Immature natural killer cell (primary cell): ENCODE results near the gene MKNK2. TPM values are rescaled to one million over a fixed set of nuclear protein-coding genes. Genes with fewer than 3 reads are reported as not detected.

ENCODE experiments used
- DNase-seq, 3 donors: peaks; one replicate each; pipeline ENCODE4 v3.0.0; 2022; ENCODE audit warnings: mixed read lengths in 1 of 3
- H3K27ac Mint-ChIP-seq, 6 donors: one replicate each; pipeline ENCODE4 v1.8.0; 2020; ENCODE audit warnings: mixed read lengths in 6 of 6, mild to moderate bottlenecking in 5 of 6, inconsistent platforms in 4 of 6, moderate library complexity in 3 of 6
- H3K27me3 Mint-ChIP-seq, 3 donors: one replicate each; pipeline ENCODE4 v1.8.0; 2020 to 2021; ENCODE audit warnings: low read depth in 3 of 3, mild to moderate bottlenecking in 3 of 3, mixed read lengths in 3 of 3, moderate library complexity in 3 of 3, inconsistent platforms in 1 of 3
- H3K36me3 Mint-ChIP-seq, 3 donors: one replicate each; pipeline ENCODE4 v1.8.0; 2020; ENCODE audit warnings: mixed read lengths in 3 of 3, inconsistent platforms in 2 of 3, mild to moderate bottlenecking in 2 of 3
- H3K4me1 Mint-ChIP-seq, 2 donors: one replicate each; pipeline ENCODE4 v1.8.0; 2020; ENCODE audit warnings: inconsistent platforms in 2 of 2, mild to moderate bottlenecking in 2 of 2, mixed read lengths in 2 of 2, moderate library complexity in 1 of 2
- H3K4me3 Mint-ChIP-seq, 5 donors: one replicate each; pipeline ENCODE4 v1.8.0; 2020; ENCODE audit warnings: mild to moderate bottlenecking in 5 of 5, mixed read lengths in 5 of 5, inconsistent platforms in 3 of 5, moderate library complexity in 3 of 5
- H3K9me3 Mint-ChIP-seq, 6 donors: one replicate each; pipeline ENCODE4 v1.8.0; 2020; ENCODE audit warnings: mild to moderate bottlenecking in 6 of 6, mixed read lengths in 6 of 6, inconsistent platforms in 4 of 6, moderate library complexity in 3 of 6
- polyA plus RNA-seq, 3 donors: library from polyadenylated mRNA; unstranded; fragments of 300-500 nt; fragmentation: Illumina TruSeq; gene quantifications; one replicate each; pipeline ENCODE4 v1.2.3, GENCODE V29; 2021

MKNK2 gene
- polyA plus RNA-seq, 3 donors from 2014 or later: 22.7 to 39.2 (median 23.9) TPM

- Mint-ChIP-seq H3K27me3 (no peaks in the 10 kb centered on the region), H3K36me3 (no peaks in the 10 kb centered on the region), H3K9me3 (no peaks in the 10 kb centered on the region), H3K4me1 (peaks cover 15 to 17% of the 10 kb centered on the region in 2 donors), H3K27ac (peak overlapping the region in 1 of 6 donors; percentile 21), H3K4me3 (peak overlapping the region in 1 of 5 donors; percentile 15)
- no peak for DNase-seq
Measured at GRCh38 chr19:2013683-2013961, 37.4 kb downstream of the MKNK2 start.

GRCh38 chr19:2012941-2013682, 37.9 kb downstream of the MKNK2 start:
- Mint-ChIP-seq H3K9me3 (no peaks in the 10 kb centered on the region), H3K36me3 (no peaks in the 10 kb centered on the region), H3K27ac (peak overlapping the region in 2 of 6 donors; percentile 19 to 26), H3K27me3 (no peaks in the 10 kb centered on the region), H3K4me1 (peaks cover 15 to 17% of the 10 kb centered on the region in 2 donors), H3K4me3 (peak overlapping the region in 4 of 5 donors; percentile 41 to 57 (median 52))
- no peak for DNase-seq

DNA sequence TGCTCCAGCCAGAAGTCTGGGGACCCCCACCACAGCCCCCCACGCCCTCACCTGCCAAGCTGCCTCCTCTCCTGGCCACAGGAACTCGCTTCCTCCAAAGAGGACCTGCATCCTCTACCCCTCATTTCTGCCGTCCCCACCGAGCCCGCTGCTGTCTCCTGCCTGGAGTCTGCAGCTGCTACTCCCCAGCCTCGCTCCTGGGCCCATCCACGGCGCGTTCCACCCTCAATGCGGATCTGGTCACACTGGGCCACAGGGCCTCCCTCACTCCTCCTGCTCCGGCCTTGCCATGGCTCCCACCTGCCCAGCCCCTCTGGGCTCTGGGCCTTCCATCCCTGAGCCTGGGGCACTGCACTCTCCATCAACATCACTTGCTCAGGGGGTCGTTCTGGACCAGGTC, 39.9 kb downstream of the MKNK2 start:
- Mint-ChIP-seq H3K4me3 (no peak overlapping the region), H3K27me3 (no peaks in the 10 kb centered on the region), H3K27ac (peak overlapping the region in 3 of 6 donors; percentile 22 to 53 (median 49)), H3K4me1 (peaks cover 12 to 27% of the 10 kb centered on the region in 2 donors), H3K36me3 (no peaks in the 10 kb centered on the region), H3K9me3 (no peaks in the 10 kb centered on the region)
- no peak for DNase-seq

DNA sequence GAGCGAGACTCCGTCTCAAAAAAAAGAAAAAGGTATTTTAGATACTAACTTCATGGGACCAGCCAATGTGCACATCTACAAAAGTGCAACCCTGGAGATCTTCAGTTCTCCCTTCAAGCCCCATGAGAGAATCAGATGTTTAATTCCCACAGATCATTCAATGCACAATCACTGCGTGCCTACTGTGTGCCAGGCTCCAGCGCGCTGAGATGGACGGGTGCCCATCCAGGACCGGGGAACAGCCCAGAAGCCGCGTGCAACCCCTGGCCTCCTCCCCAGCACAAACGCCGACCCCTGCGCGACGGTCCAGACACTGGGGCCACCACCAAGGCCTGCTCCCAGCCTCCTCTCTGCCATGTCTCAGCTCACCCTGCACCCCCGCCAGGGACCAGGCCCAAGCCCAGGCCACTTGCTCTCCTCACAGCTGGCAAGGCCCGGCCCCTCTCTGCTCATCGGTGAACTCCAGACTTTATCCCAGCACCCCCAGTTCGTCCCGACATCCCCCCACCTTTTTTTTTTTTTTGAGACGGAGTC, 40.8 kb downstream of the MKNK2 start:
- H3K27me3 Mint-ChIP-seq: no peaks in the 10 kb centered on the region
- DNase-seq: no peak
- H3K4me1 Mint-ChIP-seq: peaks cover 10 to 26% of the 10 kb centered on the region in 2 donors
- H3K9me3 Mint-ChIP-seq: no peaks in the 10 kb centered on the region
- H3K27ac Mint-ChIP-seq: peak overlapping the region in 1 of 6 donors; percentile 49
- H3K36me3 Mint-ChIP-seq: no peaks in the 10 kb centered on the region
- H3K4me3 Mint-ChIP-seq: no peak overlapping the region

- no peaks in the 10 kb centered on the region for H3K9me3 Mint-ChIP-seq
Measured at GRCh38 chr19:2003874-2004273, 47.2 kb downstream of the MKNK2 start.

DNA sequence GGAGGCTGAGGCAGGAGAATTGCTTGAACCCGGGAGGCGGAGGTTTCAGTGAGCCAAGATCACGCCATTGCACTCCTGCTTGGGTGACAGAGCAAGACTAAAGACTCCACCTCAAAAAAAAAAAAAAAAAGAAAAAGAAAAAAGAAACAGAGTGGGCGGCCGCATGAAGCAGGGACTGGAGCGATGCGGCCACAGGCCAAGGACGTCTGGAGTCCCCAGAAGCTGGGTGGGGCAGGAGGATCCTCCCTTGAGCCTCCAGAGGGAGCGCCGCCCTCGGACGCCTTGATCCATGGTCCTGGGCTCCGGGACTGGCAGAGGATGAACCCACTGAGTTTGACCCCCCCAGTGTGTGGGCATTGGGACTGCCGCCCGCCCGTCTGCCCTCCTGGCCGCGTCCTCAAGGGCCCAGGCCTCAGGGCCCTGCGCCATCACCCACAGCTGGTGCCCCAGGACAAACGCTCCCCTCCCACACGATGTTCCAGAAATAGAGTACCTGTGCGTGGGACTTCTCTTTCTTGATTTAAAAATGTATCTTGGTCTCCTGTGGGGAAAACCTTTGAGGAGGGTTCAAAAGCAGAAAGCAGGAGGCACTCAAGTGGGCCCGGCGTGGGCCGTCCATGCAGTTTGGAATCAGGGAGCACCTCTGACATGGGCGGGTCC, 51.1 kb downstream of the MKNK2 start:
- H3K36me3 Mint-ChIP-seq: peaks cover 6 to 23% (median 8%) of the 10 kb centered on the region in 3 donors
- H3K9me3 Mint-ChIP-seq: no peaks in the 10 kb centered on the region
- H3K4me1 Mint-ChIP-seq: peaks cover 0 to 4% of the 10 kb centered on the region in 2 donors
- H3K4me3 Mint-ChIP-seq: no peak overlapping the region
- no peak overlapping the region for H3K27ac Mint-ChIP-seq
- H3K27me3 Mint-ChIP-seq: peaks cover 0 to 5% (median 0%) of the 10 kb centered on the region in 3 donors
- no peak for DNase-seq

More at GRCh38 chr19:2003874-2004273, 47.2 kb downstream of the MKNK2 start:
- Mint-ChIP-seq H3K4me3 (no peak overlapping the region), H3K27me3 (peaks cover 0 to 5% (median 0%) of the 10 kb centered on the region in 3 donors), H3K36me3 (peaks cover 0 to 8% (median 3%) of the 10 kb centered on the region in 3 donors), H3K27ac (no peak overlapping the region), H3K4me1 (peaks cover 3 to 16% of the 10 kb centered on the region in 2 donors)
- DNase-seq: no peak

DNA sequence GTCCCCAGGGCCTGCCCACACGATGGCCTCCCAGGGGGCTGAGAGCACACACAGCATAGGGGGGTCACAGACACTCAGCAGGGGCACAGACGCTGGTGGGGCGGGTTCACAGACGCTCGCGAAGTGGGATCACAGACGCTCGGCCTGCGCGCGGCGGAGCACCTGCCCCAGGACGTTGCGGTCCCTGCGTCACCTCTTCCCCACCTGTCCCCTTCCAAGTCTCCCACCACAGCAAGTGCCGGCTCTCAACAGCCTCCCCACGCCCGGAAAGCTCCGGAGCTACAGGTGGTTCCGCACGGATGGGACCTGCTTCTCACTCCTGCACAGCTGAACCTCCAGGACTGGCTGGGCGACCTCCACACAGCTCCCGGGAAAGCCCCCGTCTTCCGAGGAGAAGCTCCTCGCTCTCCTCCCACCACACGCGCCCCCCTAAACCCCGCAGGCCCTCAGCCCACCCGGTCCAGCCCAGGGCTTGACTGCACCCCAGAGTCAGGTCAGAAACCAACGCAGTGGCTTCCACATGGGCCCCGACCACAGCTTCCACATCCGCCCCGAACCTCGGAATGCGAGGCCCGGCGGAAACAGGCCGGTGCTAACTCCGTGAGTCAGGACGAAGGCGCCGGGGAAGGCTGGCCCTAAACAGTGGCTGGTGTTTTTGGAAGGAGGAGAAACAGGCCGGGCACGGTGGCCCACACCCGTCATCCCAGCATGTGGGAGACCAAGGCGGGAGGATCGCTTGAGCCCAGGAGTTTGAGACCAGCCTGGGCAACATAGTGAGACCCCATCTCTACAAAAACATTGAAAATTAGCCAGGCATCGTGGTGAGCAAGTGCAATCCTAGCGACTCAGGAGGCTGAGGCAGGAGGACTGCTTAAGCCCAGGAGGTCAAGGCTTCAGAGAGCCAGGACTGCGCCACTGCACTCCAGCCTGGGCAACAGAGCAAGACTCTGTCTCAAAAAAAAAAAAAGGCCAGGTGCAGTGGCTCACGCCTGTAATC, 52.0 kb downstream of the MKNK2 start:
- Mint-ChIP-seq H3K4me1 (peaks cover 0 to 4% of the 10 kb centered on the region in 2 donors), H3K4me3 (peak overlapping the region in 2 of 5 donors; percentile 33 to 52), H3K27ac (no peak overlapping the region)

GRCh38 chr19:1997353-1998233, 53.5 kb downstream of the MKNK2 start:
- no peak for DNase-seq
- H3K27ac Mint-ChIP-seq: peak overlapping the region in 2 of 6 donors; percentile 47 to 53
- no peak overlapping the region for H3K4me3 Mint-ChIP-seq
- H3K9me3 Mint-ChIP-seq: no peaks in the 10 kb centered on the region
- peaks cover 0 to 4% of the 10 kb centered on the region in 2 donors for H3K4me1 Mint-ChIP-seq
- H3K27me3 Mint-ChIP-seq: peaks cover 0 to 2% (median 0%) of the 10 kb centered on the region in 3 donors
- peaks cover 6 to 19% (median 11%) of the 10 kb centered on the region in 3 donors for H3K36me3 Mint-ChIP-seq

More for the DNA sequence above, 52.0 kb downstream of the MKNK2 start:
- DNase-seq: peak in 1 of 3 donors; percentile 10
- H3K36me3 Mint-ChIP-seq: peaks cover 6 to 23% (median 11%) of the 10 kb centered on the region in 3 donors
- peaks cover 0 to 4% (median 0%) of the 10 kb centered on the region in 3 donors for H3K27me3 Mint-ChIP-seq
- H3K9me3 Mint-ChIP-seq: no peaks in the 10 kb centered on the region

- Mint-ChIP-seq H3K9me3 (no peaks in the 10 kb centered on the region), H3K4me1 (peaks cover 0 to 3% of the 10 kb centered on the region in 2 donors), H3K4me3 (no peak overlapping the region), H3K27me3 (no peaks in the 10 kb centered on the region), H3K27ac (no peak overlapping the region), H3K36me3 (peaks cover 4 to 15% (median 6%) of the 10 kb centered on the region in 3 donors)
- DNase-seq: no peak
Measured at GRCh38 chr19:1992759-1993260, 58.2 kb downstream of the MKNK2 start.

DNA sequence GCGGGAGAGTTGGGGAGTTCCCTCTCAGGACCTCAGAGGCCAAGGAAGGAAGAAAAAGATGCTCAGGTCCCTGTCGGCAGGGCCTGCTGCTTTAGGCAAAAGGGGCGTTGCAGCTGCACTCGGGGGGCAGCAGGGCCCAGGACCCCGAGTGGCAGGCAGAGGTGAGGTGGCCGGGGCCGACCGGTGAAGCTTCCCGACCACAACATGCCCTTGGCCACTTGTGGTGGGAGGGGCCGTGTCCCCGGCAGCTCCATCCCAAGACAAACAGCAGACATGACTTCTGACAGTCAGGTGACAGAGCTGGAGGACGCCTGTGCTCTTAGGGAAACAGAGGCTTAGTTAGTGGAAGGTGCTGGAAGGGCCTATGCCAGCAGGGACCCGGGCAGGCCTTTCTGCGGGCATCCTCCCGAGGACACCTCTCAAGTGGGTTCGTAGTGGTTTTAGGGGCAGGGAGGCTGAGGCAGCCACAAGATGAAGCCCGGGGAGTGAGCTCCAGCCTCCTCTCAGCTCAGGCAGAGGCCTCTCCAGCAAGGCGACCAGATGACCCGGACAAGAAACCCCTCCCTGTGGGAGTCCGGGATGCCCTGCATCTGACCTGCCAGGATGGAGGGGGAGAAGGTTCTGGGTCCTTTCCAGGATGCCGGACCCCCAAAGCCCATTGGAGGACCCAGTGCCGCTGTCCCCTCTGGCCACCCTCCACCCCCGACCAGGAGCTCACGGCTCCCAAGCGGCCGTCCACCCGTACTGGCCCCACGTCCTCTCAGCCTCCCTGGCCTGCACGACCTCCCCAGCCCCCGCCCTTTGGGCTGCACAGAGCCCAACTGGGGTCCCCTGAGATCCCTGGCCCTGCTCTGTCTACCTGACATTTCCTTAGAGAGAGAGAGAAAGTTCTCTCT, 59.8 kb downstream of the MKNK2 start:
- H3K36me3 Mint-ChIP-seq: peaks cover 0 to 8% (median 3%) of the 10 kb centered on the region in 3 donors
- DNase-seq: no peak
- no peaks in the 10 kb centered on the region for H3K9me3 Mint-ChIP-seq
- H3K27me3 Mint-ChIP-seq: no peaks in the 10 kb centered on the region
- H3K27ac Mint-ChIP-seq: peak overlapping the region in 3 of 6 donors; percentile 39 to 64 (median 49)
- H3K4me1 Mint-ChIP-seq: no peaks in the 10 kb centered on the region
- H3K4me3 Mint-ChIP-seq: no peak overlapping the region

DNA sequence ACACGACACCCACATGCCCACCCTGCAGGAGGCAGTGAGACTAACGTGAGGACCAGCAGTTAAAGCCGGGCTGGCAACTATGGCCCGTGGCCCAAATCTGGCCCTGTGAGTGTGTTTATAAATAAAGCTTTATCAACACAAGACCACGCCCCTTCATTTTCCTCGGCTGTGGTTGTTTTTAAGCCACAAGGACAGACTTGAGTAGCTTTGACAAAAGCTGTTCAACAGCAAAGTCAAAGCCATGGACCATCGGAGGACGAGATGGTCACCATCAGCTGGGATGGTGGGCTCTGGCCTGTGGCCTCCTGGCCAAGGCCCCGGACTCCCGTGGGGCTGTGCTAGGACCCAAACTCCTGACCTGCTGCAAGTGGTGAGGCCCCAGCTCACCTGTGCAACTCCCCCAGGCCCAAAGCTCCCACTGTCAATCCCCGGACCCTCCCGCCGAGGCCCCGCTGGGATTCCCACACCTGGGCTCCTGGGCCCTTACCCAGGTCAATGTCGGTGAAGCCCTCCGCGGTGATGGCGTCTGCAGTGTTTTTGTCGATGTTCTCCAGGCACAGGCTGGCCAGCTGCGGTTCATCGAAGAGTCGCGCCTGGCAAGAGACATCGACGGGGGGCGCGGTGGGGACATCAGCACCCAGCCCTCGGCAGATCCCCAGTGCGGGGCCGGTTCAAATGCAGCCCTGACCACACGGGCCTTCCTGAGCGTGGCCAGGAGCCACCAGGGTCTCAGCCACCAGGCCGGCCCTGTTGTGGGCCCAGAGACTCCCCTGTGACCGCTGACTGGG, 60.6 kb downstream of the MKNK2 start:
- H3K9me3 Mint-ChIP-seq: no peaks in the 10 kb centered on the region
- no peak overlapping the region for H3K4me3 Mint-ChIP-seq
- no peaks in the 10 kb centered on the region for H3K27me3 Mint-ChIP-seq
- H3K4me1 Mint-ChIP-seq: no peaks in the 10 kb centered on the region
- DNase-seq: no peak
- H3K36me3 Mint-ChIP-seq: peaks cover 0 to 3% (median 3%) of the 10 kb centered on the region in 3 donors
- H3K27ac Mint-ChIP-seq: no peak overlapping the region
